WTC11 (cell line): ENCODE data around the gene TMEM39A. TPM values are rescaled to one million over a fixed set of nuclear protein-coding genes. Genes with fewer than 3 reads are reported as not detected.

Experiments
- NFYB ChIP-seq: sonication (generic); formaldehyde crosslinking; conservative IDR thresholded peaks from 2 replicates; pipeline ENCODE4 v1.8.0; 2022; ENCODE audit warnings: low read depth, missing genetic modification reagents
- total RNA-seq: library from RNA; stranded (reverse); gene quantifications from 3 replicates; pipeline ENCODE4 v1.2.3, GENCODE V29; 2021

The TMEM39A gene
- total RNA-seq, 1 experiment from 2014 or later, result 44.5 TPM

- no peak for TF ChIP-seq NFYB (CRISPR knock-in tag)
- TF ChIP-seq, all 79 proteins: peak for 0
Observed at GRCh38 chr3:119380697-119381096, 82.7 kb downstream of the TMEM39A start (continued).

Other genes with a start within 250 kb of the TMEM39A start
- 32.0 to 37.7 TPM (median 32.9 TPM) in 3 replicates for gene B4GALT4, start 222.7 kb downstream of the TMEM39A start, total RNA-seq
- 3.7 to 7.2 TPM (median 4.2 TPM) in 3 replicates for gene ARHGAP31, start 169.2 kb downstream of the TMEM39A start, total RNA-seq
- 14.2 to 22.8 TPM (median 21.3 TPM) in 3 replicates for gene POGLUT1, start 5.3 kb upstream of the TMEM39A start, total RNA-seq
- 114 to 121 TPM (median 116 TPM) in 3 replicates for gene TIMMDC1, start 34.9 kb upstream of the TMEM39A start, total RNA-seq
- 0.14 to 0.24 TPM in 2 of 3 replicates, not detected in the other for gene CD80, start 96.0 kb upstream of the TMEM39A start, total RNA-seq
- gene ADPRH, start 115.9 kb upstream of the TMEM39A start, total RNA-seq, result 3.6 to 4.3 TPM (median 4.1 TPM) in 3 replicates
- gene PLA1A, start 134.3 kb upstream of the TMEM39A start, total RNA-seq, result 0.11 TPM in 1 of 3 replicates, not detected in the others
- 0.48 to 0.64 TPM (median 0.53 TPM) in 3 replicates for gene POPDC2, start 197.0 kb upstream of the TMEM39A start, total RNA-seq
- gene COX17, start 213.8 kb upstream of the TMEM39A start, total RNA-seq, result 49.7 to 56.0 TPM (median 50.3 TPM) in 3 replicates
- gene CFAP91, start 239.4 kb upstream of the TMEM39A start, total RNA-seq, result 2.2 to 3.5 TPM (median 3.3 TPM) in 3 replicates